WTC11 (cell line): ENCODE results near the gene LSP1.

Experiments
- FOXJ3 ChIP-seq: sonication (generic); formaldehyde crosslinking; IDR thresholded peaks from 2 replicates; pipeline ENCODE4 v1.9.0; 2021; ENCODE audit warnings: missing genetic modification reagents, mild to moderate bottlenecking, borderline replicate concordance
- FOXP4 ChIP-seq: sonication (generic); formaldehyde crosslinking; IDR thresholded peaks from 2 replicates; pipeline ENCODE4 v1.8.0; 2022; ENCODE audit warnings: mild to moderate bottlenecking, missing genetic modification reagents
- MYBL2 ChIP-seq: sonication (generic); formaldehyde crosslinking; IDR thresholded peaks from 2 replicates; pipeline ENCODE4 v1.8.1; 2023; ENCODE audit warnings: mild to moderate bottlenecking, moderate library complexity, missing genetic modification reagents
- NFYB ChIP-seq: sonication (generic); formaldehyde crosslinking; conservative IDR thresholded peaks from 2 replicates; pipeline ENCODE4 v1.8.0; 2022; ENCODE audit warnings: low read depth, missing genetic modification reagents
- NR1H2 ChIP-seq: sonication (generic); formaldehyde crosslinking; IDR thresholded peaks from 2 replicates; pipeline ENCODE4 v1.9.0; 2021; ENCODE audit warnings: mild to moderate bottlenecking, moderate library complexity, missing genetic modification reagents
- SP1 ChIP-seq: sonication (generic); formaldehyde crosslinking; conservative IDR thresholded peaks from 2 replicates; pipeline ENCODE4 v1.8.1; 2022; ENCODE audit warnings: missing genetic modification reagents
- USF2 ChIP-seq: sonication (generic); formaldehyde crosslinking; IDR thresholded peaks from 2 replicates; pipeline ENCODE4 v1.8.1; 2023; ENCODE audit warnings: mild to moderate bottlenecking, missing genetic modification reagents, moderate library complexity
- ZNF219 ChIP-seq: sonication (generic); formaldehyde crosslinking; IDR thresholded peaks from 2 replicates; pipeline ENCODE4 v1.8.0; 2023; ENCODE audit warnings: missing genetic modification reagents, mild to moderate bottlenecking, borderline replicate concordance
- ZNF263 ChIP-seq: sonication (generic); formaldehyde crosslinking; IDR thresholded peaks from 2 replicates; pipeline ENCODE4 v1.8.1; 2022; ENCODE audit warnings: low read depth, mild to moderate bottlenecking, moderate library complexity, missing genetic modification reagents
- TF ChIP-seq, protein P1 (sequence below): sonication (generic); formaldehyde crosslinking; IDR thresholded peaks from 2 replicates; pipeline ENCODE4 v1.8.1; 2022; ENCODE audit warnings: missing genetic modification reagents, borderline replicate concordance
- TF ChIP-seq, protein P2 (sequence below): fragments of 200-600 bp; IDR thresholded peaks from 2 replicates; pipeline ENCODE4 v1.8.0; 2022; ENCODE audit warnings: antibody characterized with exemption
- TF ChIP-seq, protein P3 (sequence below): sonication (generic); formaldehyde crosslinking; IDR thresholded peaks from 2 replicates; pipeline ENCODE4 v1.8.1; 2022; ENCODE audit warnings: mild to moderate bottlenecking, missing genetic modification reagents, moderate library complexity, borderline replicate concordance
- TF ChIP-seq, protein P4 (sequence below): sonication (generic); formaldehyde crosslinking; IDR thresholded peaks from 2 replicates; pipeline ENCODE4 v1.8.0; 2022; ENCODE audit warnings: mild to moderate bottlenecking, missing genetic modification reagents
- TF ChIP-seq, protein P5 (sequence below): sonication (generic); formaldehyde crosslinking; IDR thresholded peaks from 2 replicates; pipeline ENCODE4 v1.8.0; 2023; ENCODE audit warnings: mild to moderate bottlenecking, missing genetic modification reagents

- TF ChIP-seq, protein P1, sequence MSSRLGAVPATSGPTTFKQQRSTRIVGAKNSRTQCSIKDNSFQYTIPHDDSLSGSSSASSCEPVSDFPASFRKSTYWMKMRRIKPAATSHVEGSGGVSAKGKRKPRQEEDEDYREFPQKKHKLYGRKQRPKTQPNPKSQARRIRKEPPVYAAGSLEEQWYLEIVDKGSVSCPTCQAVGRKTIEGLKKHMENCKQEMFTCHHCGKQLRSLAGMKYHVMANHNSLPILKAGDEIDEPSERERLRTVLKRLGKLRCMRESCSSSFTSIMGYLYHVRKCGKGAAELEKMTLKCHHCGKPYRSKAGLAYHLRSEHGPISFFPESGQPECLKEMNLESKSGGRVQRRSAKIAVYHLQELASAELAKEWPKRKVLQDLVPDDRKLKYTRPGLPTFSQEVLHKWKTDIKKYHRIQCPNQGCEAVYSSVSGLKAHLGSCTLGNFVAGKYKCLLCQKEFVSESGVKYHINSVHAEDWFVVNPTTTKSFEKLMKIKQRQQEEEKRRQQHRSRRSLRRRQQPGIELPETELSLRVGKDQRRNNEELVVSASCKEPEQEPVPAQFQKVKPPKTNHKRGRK (CRISPR knock-in tag): no peak
- TF ChIP-seq, protein P2, sequence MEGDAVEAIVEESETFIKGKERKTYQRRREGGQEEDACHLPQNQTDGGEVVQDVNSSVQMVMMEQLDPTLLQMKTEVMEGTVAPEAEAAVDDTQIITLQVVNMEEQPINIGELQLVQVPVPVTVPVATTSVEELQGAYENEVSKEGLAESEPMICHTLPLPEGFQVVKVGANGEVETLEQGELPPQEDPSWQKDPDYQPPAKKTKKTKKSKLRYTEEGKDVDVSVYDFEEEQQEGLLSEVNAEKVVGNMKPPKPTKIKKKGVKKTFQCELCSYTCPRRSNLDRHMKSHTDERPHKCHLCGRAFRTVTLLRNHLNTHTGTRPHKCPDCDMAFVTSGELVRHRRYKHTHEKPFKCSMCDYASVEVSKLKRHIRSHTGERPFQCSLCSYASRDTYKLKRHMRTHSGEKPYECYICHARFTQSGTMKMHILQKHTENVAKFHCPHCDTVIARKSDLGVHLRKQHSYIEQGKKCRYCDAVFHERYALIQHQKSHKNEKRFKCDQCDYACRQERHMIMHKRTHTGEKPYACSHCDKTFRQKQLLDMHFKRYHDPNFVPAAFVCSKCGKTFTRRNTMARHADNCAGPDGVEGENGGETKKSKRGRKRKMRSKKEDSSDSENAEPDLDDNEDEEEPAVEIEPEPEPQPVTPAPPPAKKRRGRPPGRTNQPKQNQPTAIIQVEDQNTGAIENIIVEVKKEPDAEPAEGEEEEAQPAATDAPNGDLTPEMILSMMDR: no peak
- TF ChIP-seq USF2 (no peak), ZNF263 (CRISPR knock-in tag) (no peak), FOXJ3 (CRISPR knock-in tag) (no peak), MYBL2 (no peak), NFYB (no peak), NR1H2 (CRISPR knock-in tag) (no peak), SP1 (no peak), ZNF219 (CRISPR knock-in tag) (no peak), FOXP4 (CRISPR knock-in tag) (no peak)
- TF ChIP-seq, protein P3, sequence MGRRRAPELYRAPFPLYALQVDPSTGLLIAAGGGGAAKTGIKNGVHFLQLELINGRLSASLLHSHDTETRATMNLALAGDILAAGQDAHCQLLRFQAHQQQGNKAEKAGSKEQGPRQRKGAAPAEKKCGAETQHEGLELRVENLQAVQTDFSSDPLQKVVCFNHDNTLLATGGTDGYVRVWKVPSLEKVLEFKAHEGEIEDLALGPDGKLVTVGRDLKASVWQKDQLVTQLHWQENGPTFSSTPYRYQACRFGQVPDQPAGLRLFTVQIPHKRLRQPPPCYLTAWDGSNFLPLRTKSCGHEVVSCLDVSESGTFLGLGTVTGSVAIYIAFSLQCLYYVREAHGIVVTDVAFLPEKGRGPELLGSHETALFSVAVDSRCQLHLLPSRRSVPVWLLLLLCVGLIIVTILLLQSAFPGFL: no peak
- TF ChIP-seq, protein P4, sequence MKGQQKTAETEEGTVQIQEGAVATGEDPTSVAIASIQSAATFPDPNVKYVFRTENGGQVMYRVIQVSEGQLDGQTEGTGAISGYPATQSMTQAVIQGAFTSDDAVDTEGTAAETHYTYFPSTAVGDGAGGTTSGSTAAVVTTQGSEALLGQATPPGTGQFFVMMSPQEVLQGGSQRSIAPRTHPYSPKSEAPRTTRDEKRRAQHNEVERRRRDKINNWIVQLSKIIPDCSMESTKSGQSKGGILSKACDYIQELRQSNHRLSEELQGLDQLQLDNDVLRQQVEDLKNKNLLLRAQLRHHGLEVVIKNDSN (CRISPR knock-in tag): no peak
- TF ChIP-seq, protein P5, sequence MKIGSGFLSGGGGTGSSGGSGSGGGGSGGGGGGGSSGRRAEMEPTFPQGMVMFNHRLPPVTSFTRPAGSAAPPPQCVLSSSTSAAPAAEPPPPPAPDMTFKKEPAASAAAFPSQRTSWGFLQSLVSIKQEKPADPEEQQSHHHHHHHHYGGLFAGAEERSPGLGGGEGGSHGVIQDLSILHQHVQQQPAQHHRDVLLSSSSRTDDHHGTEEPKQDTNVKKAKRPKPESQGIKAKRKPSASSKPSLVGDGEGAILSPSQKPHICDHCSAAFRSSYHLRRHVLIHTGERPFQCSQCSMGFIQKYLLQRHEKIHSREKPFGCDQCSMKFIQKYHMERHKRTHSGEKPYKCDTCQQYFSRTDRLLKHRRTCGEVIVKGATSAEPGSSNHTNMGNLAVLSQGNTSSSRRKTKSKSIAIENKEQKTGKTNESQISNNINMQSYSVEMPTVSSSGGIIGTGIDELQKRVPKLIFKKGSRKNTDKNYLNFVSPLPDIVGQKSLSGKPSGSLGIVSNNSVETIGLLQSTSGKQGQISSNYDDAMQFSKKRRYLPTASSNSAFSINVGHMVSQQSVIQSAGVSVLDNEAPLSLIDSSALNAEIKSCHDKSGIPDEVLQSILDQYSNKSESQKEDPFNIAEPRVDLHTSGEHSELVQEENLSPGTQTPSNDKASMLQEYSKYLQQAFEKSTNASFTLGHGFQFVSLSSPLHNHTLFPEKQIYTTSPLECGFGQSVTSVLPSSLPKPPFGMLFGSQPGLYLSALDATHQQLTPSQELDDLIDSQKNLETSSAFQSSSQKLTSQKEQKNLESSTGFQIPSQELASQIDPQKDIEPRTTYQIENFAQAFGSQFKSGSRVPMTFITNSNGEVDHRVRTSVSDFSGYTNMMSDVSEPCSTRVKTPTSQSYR: no peak
Measured at GRCh38 chr11:1829039-1829820, 23.7 kb upstream of the LSP1 start.
